ENCODE measurements around the gene NDUFA9. TPM values are rescaled to one million over a fixed set of nuclear protein-coding genes. Genes with fewer than 3 reads are reported as not detected.

Gene NDUFA9
- 50.9 and 79.5 TPM in 2 replicates for total RNA-seq

GRCh38 chr12:4648501-4649357 lies at the start of gene NDUFA9, which contains the start of gene AKAP3:
Gene NDUFA9, plus strand, starts transcription at chr12:4649114. Its CDS starts 13 bp downstream, at chr12:4649127.
Gene AKAP3, minus strand, starts transcription at chr12:4649051. Its CDS starts 10,855 bp downstream, at chr12:4638196.

Other genes starting within 250 kb of the NDUFA9 start
- gene FGF6, start 203.3 kb upstream of the NDUFA9 start, total RNA-seq = not detected in 2 replicates
- 10.6 and 41.9 TPM in 2 replicates for gene RAD51AP1, start 110.2 kb upstream of the NDUFA9 start, total RNA-seq
- gene DYRK4, start 86.9 kb upstream of the NDUFA9 start, total RNA-seq = 39.4 and 52.4 TPM in 2 replicates
- 1.1 and 3.1 TPM in 2 replicates for gene AKAP3, start 63 bp upstream of the NDUFA9 start, total RNA-seq
- under 0.01 and 0.12 TPM in 2 replicates for gene GALNT8, start 71.3 kb downstream of the NDUFA9 start, total RNA-seq